EH (cell line): ENCODE data around the gene NECAB2.

Experiments
- DNase-seq: peaks from one replicate; pipeline ENCODE4 v3.0.0-alpha.2; 2015; ENCODE audit warnings: low read depth

Gene NECAB2

GRCh38 chr16:83992624-83993023 lies 24.6 kb downstream of the NECAB2 start:
- peak; percentile 55 for DNase-seq

GRCh38 chr16:83994087-83994486 lies 26.0 kb downstream of the NECAB2 start:
- peak; percentile 87 for DNase-seq

- no peak for DNase-seq
These were observed 26.7 kb downstream of the NECAB2 start for GRCh38 chr16:83994703-83995102.

GRCh38 chr16:83995754-83996153 lies 27.7 kb downstream of the NECAB2 start:
- peak; percentile 8 for DNase-seq

GRCh38 chr16:83996481-83997252 lies 28.6 kb downstream of the NECAB2 start:
- no peak for DNase-seq

GRCh38 chr16:83998091-83998490 lies 30.0 kb downstream of the NECAB2 start:
- no peak for DNase-seq

GRCh38 chr16:84000989-84001642 lies 33.1 kb downstream of the NECAB2 start:
- no peak for DNase-seq

GRCh38 chr16:84001726-84002125 lies 33.7 kb downstream of the NECAB2 start:
- no peak for DNase-seq

GRCh38 chr16:84003038-84003437 lies 35.0 kb downstream of the NECAB2 start:
- DNase-seq = no peak

GRCh38 chr16:84004442-84004841 lies 36.4 kb downstream of the NECAB2 start:
- DNase-seq = no peak

- no peak for DNase-seq
These were observed 37.3 kb downstream of the NECAB2 start for GRCh38 chr16:84005391-84005790.

- no peak for DNase-seq
These were observed 39.5 kb downstream of the NECAB2 start for GRCh38 chr16:84007520-84007919.

- DNase-seq = no peak
These were observed 39.9 kb downstream of the NECAB2 start for GRCh38 chr16:84007965-84008364.

- DNase-seq = no peak
These were observed 41.2 kb downstream of the NECAB2 start for GRCh38 chr16:84009282-84009681.

GRCh38 chr16:84013787-84014569 lies 45.9 kb downstream of the NECAB2 start:
- peak; percentile 64 for DNase-seq

- DNase-seq = no peak
These were observed 46.7 kb downstream of the NECAB2 start for GRCh38 chr16:84014570-84015327.

GRCh38 chr16:84015399-84015798 lies 47.4 kb downstream of the NECAB2 start:
- DNase-seq = no peak

- no peak for DNase-seq
These were observed 48.4 kb downstream of the NECAB2 start for GRCh38 chr16:84016477-84016876.

- DNase-seq = no peak
These were observed 50.7 kb downstream of the NECAB2 start for GRCh38 chr16:84018710-84019109.

GRCh38 chr16:84020353-84020752 lies 52.3 kb downstream of the NECAB2 start:
- no peak for DNase-seq

- no peak for DNase-seq
These were observed 53.4 kb downstream of the NECAB2 start for GRCh38 chr16:84021488-84021887.

- DNase-seq = no peak
These were observed 54.6 kb downstream of the NECAB2 start for GRCh38 chr16:84022644-84023043.
